Endodermal cell (in vitro differentiated cells): ENCODE data around the gene MOCOS. TPM values are rescaled to one million over a fixed set of nuclear protein-coding genes. Genes with fewer than 3 reads are reported as not detected.

Source experiments
- DNase-seq: peaks from one replicate; pipeline ENCODE4 v3.0.0-alpha.2; 2017
- H3K27ac ChIP-seq: 2 replicates; pipeline ENCODE4 v1.5.1; 2013; ENCODE audit warnings: mild to moderate bottlenecking, low read depth, low read length, moderate library complexity
- H3K27me3 ChIP-seq: 2 replicates; pipeline ENCODE4 v1.6.1; 2013; ENCODE audit warnings: mild to moderate bottlenecking, low read length, moderate library complexity; ENCODE audit not compliant: insufficient read depth, control insufficient read depth, poor library complexity, severe bottlenecking
- H3K36me3 ChIP-seq: 2 replicates; pipeline ENCODE4 v1.7.0; 2013; ENCODE audit warnings: mild to moderate bottlenecking, low read length, moderate library complexity; ENCODE audit not compliant: control insufficient read depth, insufficient read depth
- H3K4me1 ChIP-seq: one replicate; pipeline ENCODE4 v1.7.0; 2013; ENCODE audit warnings: low read length; ENCODE audit not compliant: control insufficient read depth, insufficient read depth
- H3K4me3 ChIP-seq: 2 replicates; pipeline ENCODE4 v1.5.1; 2013; ENCODE audit warnings: mild to moderate bottlenecking, low read length, moderate library complexity
- H3K9ac ChIP-seq: 2 replicates; pipeline ENCODE4 v1.6.1; 2013; ENCODE audit warnings: mild to moderate bottlenecking, low read length, moderate library complexity; ENCODE audit not compliant: poor library complexity, severe bottlenecking; ENCODE audit errors: extremely low read depth
- H3K9me3 ChIP-seq: 2 replicates; pipeline ENCODE4 v1.6.1; 2013; ENCODE audit warnings: mild to moderate bottlenecking, low read length, moderate library complexity; ENCODE audit not compliant: control insufficient read depth
- H3K27ac Mint-ChIP-seq: 2 replicates; pipeline ENCODE4 v1.8.0; 2020; ENCODE audit warnings: mixed read lengths
- H3K27me3 Mint-ChIP-seq: 2 replicates; pipeline ENCODE4 v1.8.0; 2021; ENCODE audit warnings: mild to moderate bottlenecking, mixed read lengths; ENCODE audit not compliant: insufficient read depth
- H3K36me3 Mint-ChIP-seq: 2 replicates; pipeline ENCODE4 v1.8.0; 2020; ENCODE audit warnings: low read depth, mixed read lengths
- H3K4me1 Mint-ChIP-seq: 2 replicates; pipeline ENCODE4 v1.8.0; 2020; ENCODE audit warnings: mixed read lengths
- H3K4me3 Mint-ChIP-seq: 2 replicates; pipeline ENCODE4 v1.8.0; 2020; ENCODE audit warnings: mild to moderate bottlenecking, moderate library complexity, mixed read lengths
- H3K9me3 Mint-ChIP-seq: 2 replicates; pipeline ENCODE4 v1.8.0; 2020; ENCODE audit warnings: mild to moderate bottlenecking, mixed read lengths
- whole genome bisulfite sequencing, 2 experiments: methylation state at CpG; one replicate each; pipeline versions ENCODE4 v1.1.5 to v1.1.7; 2013; ENCODE audit warnings: missing lambda C conversion rate in 2 of 2, mixed read lengths in 1 of 2; ENCODE audit not compliant: insufficient coverage in 1 of 2, insufficient read length in 1 of 2; 5-methylcytosine and 5-hydroxymethylcytosine counted together
- total RNA-seq, 2 donors: library from RNA; stranded (reverse); fragmentation: NEBNext Ultra II Directional in 1 of 2; extraction: Animal tissue kit (Norgen Biotek cat#: 25700) in 1 of 2; gene quantifications; 2 replicates in 1 of 2; 3 replicates in 1 of 2; pipeline ENCODE4 v1.2.1, GENCODE V29; 2021
- TF ChIP-seq, protein P1 (sequence below): fragments of 200-600 bp; sonication (generic); conservative IDR thresholded peaks from 2 replicates; pipeline ENCODE4 v1.5.0; 2021; ENCODE audit warnings: antibody characterized with exemption, mild to moderate bottlenecking

Gene MOCOS
- total RNA-seq, 2 donors from 2014 or later: 0.51 to 1.4 TPM

DNA sequence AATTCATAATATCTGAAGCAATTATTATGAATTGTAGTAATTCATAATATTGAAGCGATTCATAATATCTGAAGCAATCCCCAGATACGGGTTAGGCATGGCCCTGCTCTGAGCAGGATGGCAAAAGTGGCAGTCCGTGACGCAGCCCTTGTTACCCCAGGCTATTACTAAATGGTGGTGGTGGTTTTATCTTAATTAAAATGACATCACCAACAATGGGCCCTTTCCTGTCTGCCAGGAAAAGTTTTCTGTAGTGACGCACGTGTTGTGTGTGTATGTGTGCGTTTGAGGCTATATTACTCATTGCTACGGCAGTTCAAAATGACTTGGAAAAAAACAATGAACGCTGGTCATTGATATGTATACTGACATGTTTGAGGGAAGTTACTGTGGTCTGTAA is 10.6 kb upstream of the MOCOS start:
- TF ChIP-seq, protein P1, sequence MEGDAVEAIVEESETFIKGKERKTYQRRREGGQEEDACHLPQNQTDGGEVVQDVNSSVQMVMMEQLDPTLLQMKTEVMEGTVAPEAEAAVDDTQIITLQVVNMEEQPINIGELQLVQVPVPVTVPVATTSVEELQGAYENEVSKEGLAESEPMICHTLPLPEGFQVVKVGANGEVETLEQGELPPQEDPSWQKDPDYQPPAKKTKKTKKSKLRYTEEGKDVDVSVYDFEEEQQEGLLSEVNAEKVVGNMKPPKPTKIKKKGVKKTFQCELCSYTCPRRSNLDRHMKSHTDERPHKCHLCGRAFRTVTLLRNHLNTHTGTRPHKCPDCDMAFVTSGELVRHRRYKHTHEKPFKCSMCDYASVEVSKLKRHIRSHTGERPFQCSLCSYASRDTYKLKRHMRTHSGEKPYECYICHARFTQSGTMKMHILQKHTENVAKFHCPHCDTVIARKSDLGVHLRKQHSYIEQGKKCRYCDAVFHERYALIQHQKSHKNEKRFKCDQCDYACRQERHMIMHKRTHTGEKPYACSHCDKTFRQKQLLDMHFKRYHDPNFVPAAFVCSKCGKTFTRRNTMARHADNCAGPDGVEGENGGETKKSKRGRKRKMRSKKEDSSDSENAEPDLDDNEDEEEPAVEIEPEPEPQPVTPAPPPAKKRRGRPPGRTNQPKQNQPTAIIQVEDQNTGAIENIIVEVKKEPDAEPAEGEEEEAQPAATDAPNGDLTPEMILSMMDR: no peak
- WGBS, 2 experiments: 90 to 91% methylated on average over 6 to 9 of the region's 9 CpGs
- Histone ChIP-seq H3K36me3 (peaks cover 49% of the 10 kb centered on the region), H3K4me1 (no peaks in the 10 kb centered on the region), H3K9ac (no peak overlapping the region), H3K27ac (no peak overlapping the region), H3K27me3 (no peaks in the 10 kb centered on the region), H3K9me3 (no peaks in the 10 kb centered on the region), H3K4me3 (no peak overlapping the region)
- DNase-seq: no peak
- no peaks in the 10 kb centered on the region for H3K27me3 Mint-ChIP-seq
- H3K4me1 Mint-ChIP-seq: no peaks in the 10 kb centered on the region
- peaks cover 33% of the 10 kb centered on the region for H3K36me3 Mint-ChIP-seq
- H3K9me3 Mint-ChIP-seq: no peaks in the 10 kb centered on the region
- H3K27ac Mint-ChIP-seq: no peak overlapping the region
- H3K4me3 Mint-ChIP-seq: no peak overlapping the region

DNA sequence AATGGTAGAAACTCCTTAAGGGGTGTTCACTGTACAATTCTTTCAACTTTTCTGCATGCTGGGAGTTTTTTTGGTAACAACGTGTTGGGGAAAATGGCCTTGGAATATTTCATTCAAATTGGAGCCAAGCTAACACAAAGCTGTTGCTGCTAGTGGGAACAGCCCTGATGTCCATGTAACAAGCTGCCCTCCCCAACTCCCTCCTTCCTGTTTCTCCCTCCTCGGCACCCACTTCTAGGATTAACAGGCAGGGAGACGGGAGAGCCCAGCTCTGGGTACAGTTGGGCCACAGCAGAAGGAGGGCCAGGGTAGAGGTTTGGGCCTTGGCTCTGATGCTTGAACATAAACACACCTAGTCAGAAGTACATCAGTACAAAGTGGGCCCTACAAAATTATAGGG is 9.4 kb upstream of the MOCOS start:
- Histone ChIP-seq H3K9ac (no peak overlapping the region), H3K4me1 (no peaks in the 10 kb centered on the region), H3K4me3 (no peak overlapping the region), H3K27me3 (peaks cover under 1% of the 10 kb centered on the region), H3K27ac (no peak overlapping the region), H3K36me3 (peaks cover 39% of the 10 kb centered on the region), H3K9me3 (no peaks in the 10 kb centered on the region)
- Mint-ChIP-seq H3K36me3 (peaks cover 26% of the 10 kb centered on the region), H3K27ac (no peak overlapping the region), H3K4me1 (no peaks in the 10 kb centered on the region), H3K27me3 (peaks cover 1% of the 10 kb centered on the region), H3K9me3 (no peaks in the 10 kb centered on the region), H3K4me3 (no peak overlapping the region)
- WGBS, 2 experiments: 90 to 100% methylated on average over 1 to 3 of the region's 3 CpGs
- DNase-seq: no peak
- TF ChIP-seq, protein P1: no peak

DNA sequence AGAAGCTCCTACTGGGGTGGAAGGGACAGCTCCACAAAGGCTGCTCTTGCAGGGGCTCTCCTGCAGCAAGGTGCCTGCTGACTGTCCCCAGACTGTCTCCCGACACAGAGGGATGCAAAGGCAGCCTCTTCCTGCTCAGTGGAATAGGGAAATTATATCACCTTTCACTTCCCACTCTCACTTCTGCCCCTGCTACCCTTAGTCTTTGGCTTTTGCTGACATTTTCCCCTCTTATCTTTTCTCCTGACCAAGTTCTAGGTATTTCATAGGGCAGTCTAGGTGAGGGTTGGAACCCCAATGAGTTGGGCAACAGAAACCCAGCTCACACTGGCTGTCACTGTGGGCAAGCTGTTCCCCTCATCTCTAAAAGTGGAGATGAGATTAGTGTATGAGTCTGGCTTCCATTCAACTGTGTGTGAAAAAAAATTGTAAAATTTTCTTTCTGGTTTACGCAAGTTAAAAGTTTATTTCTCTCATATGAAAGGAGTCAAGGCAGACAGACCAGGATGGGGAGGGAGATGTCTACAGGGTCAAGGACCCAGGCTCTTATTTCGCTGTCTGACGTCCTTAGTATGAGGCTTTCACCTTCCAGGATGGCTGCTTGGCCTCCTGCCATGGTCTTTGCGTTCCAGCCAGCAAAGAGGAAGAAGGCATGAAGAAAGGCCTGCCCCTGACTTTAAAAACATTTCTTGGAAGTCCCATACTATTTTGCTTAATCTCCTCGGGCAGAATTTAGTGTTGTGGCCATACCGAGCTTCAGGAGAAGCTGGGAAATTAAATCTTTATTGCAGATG is 7.5 kb upstream of the MOCOS start:
- H3K4me1 Mint-ChIP-seq: no peaks in the 10 kb centered on the region
- no peak overlapping the region for H3K4me3 Mint-ChIP-seq
- H3K9ac ChIP-seq: no peak overlapping the region
- peaks cover 18% of the 10 kb centered on the region for H3K27me3 ChIP-seq
- H3K36me3 Mint-ChIP-seq: peaks cover 13% of the 10 kb centered on the region
- no peaks in the 10 kb centered on the region for H3K9me3 Mint-ChIP-seq
- WGBS, 2 experiments: 90 to 100% methylated on average over 5 to 7 of the region's 7 CpGs
- peaks cover 23% of the 10 kb centered on the region for H3K36me3 ChIP-seq
- no peak for DNase-seq
- H3K4me3 ChIP-seq: no peak overlapping the region
- H3K9me3 ChIP-seq: no peaks in the 10 kb centered on the region
- H3K27ac ChIP-seq: no peak overlapping the region
- no peaks in the 10 kb centered on the region for H3K4me1 ChIP-seq
- H3K27ac Mint-ChIP-seq: no peak overlapping the region
- TF ChIP-seq, protein P1: no peak
- H3K27me3 Mint-ChIP-seq: peaks cover 20% of the 10 kb centered on the region
